ENCODE data around the gene SLC22A8. TPM values are rescaled to one million over a fixed set of nuclear protein-coding genes. Genes with fewer than 3 reads are reported as not detected.

The SLC22A8 gene
- total RNA-seq, 1 donor from 2014 or later: not detected

DNA sequence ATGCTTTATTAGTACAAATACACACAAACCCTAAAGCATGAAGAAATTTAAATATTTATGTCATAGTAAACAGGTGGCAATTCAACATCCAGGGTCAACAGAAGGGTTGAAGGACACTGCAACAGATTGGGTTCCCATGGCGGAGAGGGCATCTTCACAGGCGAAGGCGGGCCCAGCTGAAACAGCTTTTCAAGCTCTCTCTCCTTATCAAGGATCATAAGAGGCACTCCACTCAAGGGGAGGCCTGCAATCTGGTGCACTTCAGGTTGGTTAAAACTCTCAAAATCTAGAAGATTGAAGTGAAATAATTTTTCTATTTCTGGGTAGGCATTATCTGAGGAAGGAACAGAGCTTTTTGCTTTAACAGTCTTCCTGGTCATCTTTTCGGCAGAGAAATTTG lies 16.8 kb upstream of the SLC22A8 start:
- no peaks in the 10 kb centered on the region for H3K36me3 ChIP-seq (ENCODE audit: insufficient read depth, low read length)
- DNase-seq (ENCODE audit: low read depth): no peak
- H3K9me3 ChIP-seq (ENCODE audit: insufficient read depth, low read depth, low read length): no peaks in the 10 kb centered on the region
- H3K9me3 Mint-ChIP-seq (ENCODE audit: unreplicated experiment): peaks cover 3% of the 10 kb centered on the region
- no peaks in the 10 kb centered on the region for H4K20me1 ChIP-seq (ENCODE audit: insufficient read depth, low read length)
- H3K79me2 ChIP-seq (ENCODE audit: insufficient read depth, low read length): no peaks in the 10 kb centered on the region
- no peaks in the 10 kb centered on the region for H3K36me3 Mint-ChIP-seq (ENCODE audit: low read depth, unreplicated experiment)
- H2AFZ ChIP-seq (ENCODE audit: low read depth, low read length): no peak overlapping the region
- H3K9ac ChIP-seq (ENCODE audit: low read length): no peak overlapping the region
- peaks cover 2% of the 10 kb centered on the region for H3K27me3 ChIP-seq (ENCODE audit: insufficient read depth, low read length)
- H3K4me1 ChIP-seq (ENCODE audit: insufficient read depth, low read length): no peaks in the 10 kb centered on the region
- H3K4me2 ChIP-seq (ENCODE audit: low read length): no peak overlapping the region
- no peak overlapping the region for H3K4me3 Mint-ChIP-seq (ENCODE audit: unreplicated experiment)
- H3K27me3 Mint-ChIP-seq (ENCODE audit: low read depth, unreplicated experiment): peaks cover 8% of the 10 kb centered on the region
- TF ChIP-seq EZH2 (IDR thresholded peaks at IDR 0.05; ENCODE audit: insufficient read depth, low read length): no peak
- TF ChIP-seq, protein P1, sequence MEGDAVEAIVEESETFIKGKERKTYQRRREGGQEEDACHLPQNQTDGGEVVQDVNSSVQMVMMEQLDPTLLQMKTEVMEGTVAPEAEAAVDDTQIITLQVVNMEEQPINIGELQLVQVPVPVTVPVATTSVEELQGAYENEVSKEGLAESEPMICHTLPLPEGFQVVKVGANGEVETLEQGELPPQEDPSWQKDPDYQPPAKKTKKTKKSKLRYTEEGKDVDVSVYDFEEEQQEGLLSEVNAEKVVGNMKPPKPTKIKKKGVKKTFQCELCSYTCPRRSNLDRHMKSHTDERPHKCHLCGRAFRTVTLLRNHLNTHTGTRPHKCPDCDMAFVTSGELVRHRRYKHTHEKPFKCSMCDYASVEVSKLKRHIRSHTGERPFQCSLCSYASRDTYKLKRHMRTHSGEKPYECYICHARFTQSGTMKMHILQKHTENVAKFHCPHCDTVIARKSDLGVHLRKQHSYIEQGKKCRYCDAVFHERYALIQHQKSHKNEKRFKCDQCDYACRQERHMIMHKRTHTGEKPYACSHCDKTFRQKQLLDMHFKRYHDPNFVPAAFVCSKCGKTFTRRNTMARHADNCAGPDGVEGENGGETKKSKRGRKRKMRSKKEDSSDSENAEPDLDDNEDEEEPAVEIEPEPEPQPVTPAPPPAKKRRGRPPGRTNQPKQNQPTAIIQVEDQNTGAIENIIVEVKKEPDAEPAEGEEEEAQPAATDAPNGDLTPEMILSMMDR (IDR thresholded peaks at IDR 0.05; ENCODE audit: insufficient read depth, low read depth, low read length): no peak
- no peaks in the 10 kb centered on the region for H3K4me1 Mint-ChIP-seq (ENCODE audit: low read depth, unreplicated experiment)
- no peak overlapping the region for H3K27ac ChIP-seq (ENCODE audit: low read depth, low read length)
- FAIRE-seq: no peak
- H3K4me3 ChIP-seq (ENCODE audit: insufficient read depth, low read depth, low read length): no peak overlapping the region
- no peak overlapping the region for H3K27ac Mint-ChIP-seq (ENCODE audit: unreplicated experiment)

DNA sequence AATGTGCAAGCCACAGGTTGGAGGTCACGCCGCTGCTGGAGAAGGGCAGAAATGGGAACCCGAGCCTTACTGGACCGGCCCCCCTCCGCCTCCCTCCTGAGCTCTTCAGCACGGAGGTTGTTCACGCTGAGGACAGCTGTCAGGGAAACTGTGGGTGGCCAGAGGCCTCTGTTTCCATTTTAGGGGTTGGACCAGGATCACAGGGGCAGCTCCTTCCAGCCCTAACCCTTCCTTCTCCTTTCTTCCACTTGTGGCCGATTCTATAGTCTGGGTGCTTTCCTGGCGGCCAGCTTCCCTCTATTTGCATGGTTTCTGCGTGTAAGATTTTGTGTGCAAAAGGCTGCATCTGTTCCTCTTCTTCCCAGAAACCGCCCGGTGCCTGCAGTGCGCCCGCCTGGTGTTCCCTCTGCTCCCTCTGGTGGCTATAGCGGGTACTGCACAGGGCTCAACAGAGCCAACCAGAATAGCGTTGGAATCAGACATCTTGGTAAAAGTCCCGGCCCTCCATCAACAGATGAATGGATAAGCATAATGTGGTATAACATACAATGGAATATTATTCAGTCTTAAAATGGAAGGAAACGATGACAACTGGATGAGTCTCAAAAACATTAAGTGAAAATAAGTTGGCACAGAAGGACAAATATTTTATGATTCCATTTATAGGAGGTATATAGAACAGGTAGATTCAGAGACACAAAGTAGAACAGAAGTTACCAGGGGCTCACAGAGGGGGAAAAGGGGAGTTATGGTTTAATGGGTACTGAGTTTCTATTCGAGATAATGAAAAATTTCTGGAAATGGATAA lies 8.4 kb upstream of the SLC22A8 start:
- H3K9ac ChIP-seq (ENCODE audit: low read length): no peak overlapping the region
- H2AFZ ChIP-seq (ENCODE audit: low read depth, low read length): no peak overlapping the region
- H3K27me3 Mint-ChIP-seq (ENCODE audit: low read depth, unreplicated experiment): peaks cover 25% of the 10 kb centered on the region
- TF ChIP-seq, protein P1 (IDR thresholded peaks at IDR 0.05; ENCODE audit: insufficient read depth, low read depth, low read length): peak; percentile 99
- TF ChIP-seq EZH2 (IDR thresholded peaks at IDR 0.05; ENCODE audit: insufficient read depth, low read length): no peak
- no peaks in the 10 kb centered on the region for H3K36me3 ChIP-seq (ENCODE audit: insufficient read depth, low read length)
- no peak overlapping the region for H3K27ac ChIP-seq (ENCODE audit: low read depth, low read length)
- peak; percentile 19 for DNase-seq (ENCODE audit: low read depth)
- FAIRE-seq: no peak
- H3K27me3 ChIP-seq (ENCODE audit: insufficient read depth, low read length): peaks cover 5% of the 10 kb centered on the region
- no peaks in the 10 kb centered on the region for H3K4me1 ChIP-seq (ENCODE audit: insufficient read depth, low read length)
- no peak overlapping the region for H3K27ac Mint-ChIP-seq (ENCODE audit: unreplicated experiment)
- H3K9me3 ChIP-seq (ENCODE audit: insufficient read depth, low read depth, low read length): no peaks in the 10 kb centered on the region
- H3K4me2 ChIP-seq (ENCODE audit: low read length): peak overlapping the region; percentile 10
- no peak overlapping the region for H3K4me3 ChIP-seq (ENCODE audit: insufficient read depth, low read depth, low read length)
- no peaks in the 10 kb centered on the region for H3K36me3 Mint-ChIP-seq (ENCODE audit: low read depth, unreplicated experiment)
- H3K4me1 Mint-ChIP-seq (ENCODE audit: low read depth, unreplicated experiment): no peaks in the 10 kb centered on the region
- no peaks in the 10 kb centered on the region for H3K79me2 ChIP-seq (ENCODE audit: insufficient read depth, low read length)
- no peak overlapping the region for H3K4me3 Mint-ChIP-seq (ENCODE audit: unreplicated experiment)
- H3K9me3 Mint-ChIP-seq (ENCODE audit: unreplicated experiment): peaks cover 4% of the 10 kb centered on the region
- H4K20me1 ChIP-seq (ENCODE audit: insufficient read depth, low read length): no peaks in the 10 kb centered on the region

DNA sequence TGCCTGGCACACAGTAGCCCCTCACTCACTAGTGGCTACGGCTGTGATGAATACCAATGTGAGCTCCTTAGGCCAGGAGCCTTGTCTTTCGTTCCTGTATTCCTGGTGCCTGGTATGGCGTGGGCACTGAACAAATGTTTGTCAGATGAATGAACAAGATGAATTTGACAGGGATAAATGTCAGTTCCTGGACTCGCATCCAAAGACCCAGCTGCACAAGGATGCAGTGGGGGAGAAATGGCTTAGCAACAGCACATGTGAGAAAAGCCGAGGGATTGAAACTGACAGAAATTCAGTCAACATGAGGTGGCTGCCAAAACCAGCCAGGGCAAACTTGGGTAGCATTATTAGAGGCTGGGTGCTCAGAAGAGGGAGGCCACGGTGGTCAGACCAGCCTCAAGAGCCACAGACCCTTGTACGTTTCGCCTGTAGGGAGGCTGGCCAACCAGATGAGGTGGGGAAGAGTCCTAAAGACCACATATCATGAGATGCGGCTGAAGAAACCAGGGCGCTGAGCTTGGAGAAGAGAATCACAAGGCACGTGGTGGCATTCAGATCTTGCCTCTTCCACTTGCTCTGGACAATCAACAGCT lies 7.7 kb upstream of the SLC22A8 start:
- no peak overlapping the region for H3K4me3 ChIP-seq (ENCODE audit: insufficient read depth, low read depth, low read length)
- no peak overlapping the region for H3K4me3 Mint-ChIP-seq (ENCODE audit: unreplicated experiment)
- no peaks in the 10 kb centered on the region for H3K9me3 ChIP-seq (ENCODE audit: insufficient read depth, low read depth, low read length)
- H3K27me3 Mint-ChIP-seq (ENCODE audit: low read depth, unreplicated experiment): peaks cover 29% of the 10 kb centered on the region
- no peaks in the 10 kb centered on the region for H4K20me1 ChIP-seq (ENCODE audit: insufficient read depth, low read length)
- peaks cover 4% of the 10 kb centered on the region for H3K9me3 Mint-ChIP-seq (ENCODE audit: unreplicated experiment)
- peaks cover 5% of the 10 kb centered on the region for H3K27me3 ChIP-seq (ENCODE audit: insufficient read depth, low read length)
- no peaks in the 10 kb centered on the region for H3K4me1 ChIP-seq (ENCODE audit: insufficient read depth, low read length)
- no peaks in the 10 kb centered on the region for H3K4me1 Mint-ChIP-seq (ENCODE audit: low read depth, unreplicated experiment)
- TF ChIP-seq, protein P1 (IDR thresholded peaks at IDR 0.05; ENCODE audit: insufficient read depth, low read depth, low read length): no peak
- no peak for TF ChIP-seq EZH2 (IDR thresholded peaks at IDR 0.05; ENCODE audit: insufficient read depth, low read length)
- DNase-seq (ENCODE audit: low read depth) (no peak), FAIRE-seq (no peak)
- no peaks in the 10 kb centered on the region for H3K79me2 ChIP-seq (ENCODE audit: insufficient read depth, low read length)
- no peaks in the 10 kb centered on the region for H3K36me3 Mint-ChIP-seq (ENCODE audit: low read depth, unreplicated experiment)
- H3K4me2 ChIP-seq (ENCODE audit: low read length): no peak overlapping the region
- no peak overlapping the region for H3K9ac ChIP-seq (ENCODE audit: low read length)
- no peak overlapping the region for H2AFZ ChIP-seq (ENCODE audit: low read depth, low read length)
- H3K36me3 ChIP-seq (ENCODE audit: insufficient read depth, low read length): no peaks in the 10 kb centered on the region
- no peak overlapping the region for H3K27ac Mint-ChIP-seq (ENCODE audit: unreplicated experiment)
- H3K27ac ChIP-seq (ENCODE audit: low read depth, low read length): no peak overlapping the region

Measured in astrocyte (in vitro differentiated cells and primary cell).